Central memory CD4-positive, alpha-beta T cell (primary cell): ENCODE data around the gene LAMA5.

ENCODE experiments used
- DNase-seq: peaks from one replicate; pipeline ENCODE4 v3.0.0; 2022

The LAMA5 gene

DNA sequence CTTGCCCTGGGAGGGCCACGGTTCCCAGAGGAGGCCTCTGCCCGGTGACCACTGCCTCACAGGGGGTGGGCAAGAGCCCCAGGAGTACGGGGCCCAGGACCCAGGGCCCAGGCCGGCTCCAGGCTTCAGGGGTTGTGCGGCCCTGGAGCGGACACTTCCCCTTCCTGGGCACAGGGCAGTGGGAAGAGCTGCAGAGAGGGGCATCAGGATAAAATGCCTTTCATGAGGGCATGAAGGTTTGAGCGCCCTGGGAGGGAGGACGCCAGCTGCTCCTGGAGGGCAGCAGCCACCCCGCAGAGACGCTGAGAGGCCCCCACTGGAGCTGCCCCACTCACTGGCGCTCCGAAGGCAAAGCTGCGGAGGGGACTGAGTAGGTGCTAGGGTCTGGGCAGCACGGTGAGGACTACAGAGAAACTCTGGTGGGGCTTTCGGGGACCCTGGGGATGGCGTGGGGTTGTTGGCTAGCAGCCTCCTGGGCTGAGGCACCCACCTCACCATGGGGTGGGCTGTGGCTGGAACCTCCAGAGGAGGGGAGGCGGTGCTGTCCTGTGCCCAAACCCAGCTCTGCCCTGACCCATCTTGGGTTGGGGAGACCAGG, 10.4 kb downstream of the LAMA5 start:
- no peak for DNase-seq

- DNase-seq = no peak
Observed at GRCh38 chr20:62355878-62356588, 11.1 kb downstream of the LAMA5 start.

GRCh38 chr20:62355516-62355877, 11.6 kb downstream of the LAMA5 start:
- no peak for DNase-seq

- DNase-seq = no peak
Observed at GRCh38 chr20:62354811-62355341, 12.2 kb downstream of the LAMA5 start.

DNA sequence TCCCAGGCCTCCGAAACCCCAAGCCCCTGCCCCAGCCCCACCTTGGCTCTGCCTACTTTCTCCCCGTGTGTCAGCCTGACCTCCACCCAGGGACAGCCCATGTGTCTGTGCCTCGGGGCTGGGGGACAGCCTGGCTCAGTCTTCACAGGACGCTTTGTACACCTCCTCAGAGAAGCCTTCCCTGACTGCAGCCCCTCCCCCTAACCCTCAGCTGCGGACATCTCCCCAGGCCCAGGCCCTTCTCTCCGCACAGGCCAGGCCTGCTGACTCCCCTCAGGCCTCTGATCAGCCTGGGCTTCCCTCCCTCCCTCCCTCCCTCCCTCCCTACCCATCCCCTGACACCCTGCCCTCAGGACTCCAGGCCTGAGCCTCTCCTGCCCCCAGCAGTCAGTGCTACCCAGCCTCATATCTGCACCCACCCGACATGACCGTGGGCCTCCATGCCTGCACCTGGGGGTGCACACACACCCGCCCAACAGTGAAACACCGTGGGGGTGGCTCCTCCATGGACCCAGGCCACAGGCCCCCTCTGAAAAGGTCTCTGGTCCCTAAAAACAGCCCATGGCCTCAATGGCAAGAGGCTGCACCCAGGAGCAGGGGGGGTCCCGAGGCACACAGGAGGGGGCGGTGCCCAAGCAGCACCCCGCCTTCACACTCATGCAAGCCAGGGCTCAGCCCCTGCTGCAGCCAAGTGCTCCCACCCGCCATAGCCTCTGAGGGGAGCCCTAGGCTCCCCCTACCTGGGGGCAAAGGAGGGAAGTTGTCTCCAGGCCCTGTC, 12.9 kb downstream of the LAMA5 start:
- no peak for DNase-seq

DNA sequence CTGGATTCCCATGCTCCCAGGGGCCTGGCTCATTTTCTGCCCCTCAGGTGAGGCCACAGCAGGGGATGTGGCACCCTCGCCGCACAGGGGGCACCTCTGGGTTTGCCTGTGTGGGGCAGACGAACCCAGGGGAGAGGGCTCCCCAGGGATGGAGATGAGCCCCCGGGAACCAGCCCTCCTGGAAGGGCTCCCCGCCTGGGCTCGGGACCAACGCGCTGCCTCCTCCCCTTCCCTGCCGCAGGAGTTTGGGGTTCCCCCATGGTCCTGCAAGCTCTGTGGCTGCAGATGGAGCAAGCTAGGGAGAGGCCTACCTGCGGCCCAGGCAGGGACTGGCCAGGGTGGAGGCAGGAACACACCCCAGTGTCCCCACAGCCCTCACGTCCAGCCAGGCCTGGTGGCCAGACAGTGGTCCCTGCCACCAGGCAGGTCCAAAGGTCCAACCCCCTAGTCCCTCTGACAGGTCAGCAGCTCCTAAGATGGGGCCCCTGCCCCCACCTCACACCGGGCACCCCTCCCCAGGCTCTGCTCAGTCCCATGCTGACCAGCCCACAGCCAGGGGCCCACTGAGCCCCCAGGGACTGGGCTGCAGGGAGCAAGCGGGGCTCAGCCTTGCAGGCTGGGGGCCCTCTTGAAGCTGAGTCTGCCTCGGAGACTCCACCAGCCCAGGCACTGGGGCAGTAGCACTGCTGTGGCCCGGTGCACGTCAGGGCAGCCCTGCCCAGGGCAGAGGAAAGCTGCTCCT, 13.7 kb downstream of the LAMA5 start:
- DNase-seq = no peak

DNA sequence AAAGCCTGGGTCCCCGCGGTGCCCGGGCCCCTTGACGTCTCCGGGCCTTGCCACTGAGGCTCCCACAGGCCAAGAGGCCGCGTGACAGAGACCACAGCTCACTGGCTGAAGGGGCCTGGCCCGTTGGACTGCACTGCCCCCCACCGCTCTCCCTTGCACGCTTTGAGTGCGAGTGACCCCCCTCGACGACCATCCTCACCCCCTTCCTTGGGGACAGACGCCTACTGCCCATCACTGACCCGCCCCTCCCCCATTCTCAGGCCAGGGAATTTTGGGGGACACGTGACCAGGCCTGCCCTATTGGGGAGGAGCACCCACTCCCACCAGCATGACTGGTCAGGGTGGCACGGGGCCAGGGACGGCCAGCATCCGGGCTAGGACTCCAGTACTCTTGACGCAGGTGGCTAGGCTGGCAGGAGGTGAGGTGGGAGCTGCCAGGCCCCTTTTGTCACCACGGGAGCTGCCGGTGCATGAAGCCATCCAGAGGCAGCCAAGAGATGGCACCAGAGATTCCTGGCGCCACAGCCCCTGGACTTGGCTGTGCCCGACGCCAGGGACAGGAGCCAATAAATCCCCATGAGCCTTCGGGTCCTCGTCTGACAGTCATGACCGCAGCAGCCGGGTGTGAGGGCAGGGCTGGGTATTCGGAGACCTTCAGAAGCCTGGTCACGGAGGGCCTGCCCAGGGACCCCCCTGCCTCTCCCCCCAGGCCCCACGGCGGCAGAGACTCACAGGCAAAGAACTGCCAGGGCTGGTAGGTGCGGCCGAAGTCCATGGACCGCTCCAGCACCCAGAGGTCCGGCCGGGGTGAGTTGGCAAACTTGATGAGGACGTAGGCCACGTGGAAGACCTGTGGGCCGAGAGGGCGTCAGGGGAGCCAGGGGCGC, 14.5 kb downstream of the LAMA5 start:
- DNase-seq = no peak

DNA sequence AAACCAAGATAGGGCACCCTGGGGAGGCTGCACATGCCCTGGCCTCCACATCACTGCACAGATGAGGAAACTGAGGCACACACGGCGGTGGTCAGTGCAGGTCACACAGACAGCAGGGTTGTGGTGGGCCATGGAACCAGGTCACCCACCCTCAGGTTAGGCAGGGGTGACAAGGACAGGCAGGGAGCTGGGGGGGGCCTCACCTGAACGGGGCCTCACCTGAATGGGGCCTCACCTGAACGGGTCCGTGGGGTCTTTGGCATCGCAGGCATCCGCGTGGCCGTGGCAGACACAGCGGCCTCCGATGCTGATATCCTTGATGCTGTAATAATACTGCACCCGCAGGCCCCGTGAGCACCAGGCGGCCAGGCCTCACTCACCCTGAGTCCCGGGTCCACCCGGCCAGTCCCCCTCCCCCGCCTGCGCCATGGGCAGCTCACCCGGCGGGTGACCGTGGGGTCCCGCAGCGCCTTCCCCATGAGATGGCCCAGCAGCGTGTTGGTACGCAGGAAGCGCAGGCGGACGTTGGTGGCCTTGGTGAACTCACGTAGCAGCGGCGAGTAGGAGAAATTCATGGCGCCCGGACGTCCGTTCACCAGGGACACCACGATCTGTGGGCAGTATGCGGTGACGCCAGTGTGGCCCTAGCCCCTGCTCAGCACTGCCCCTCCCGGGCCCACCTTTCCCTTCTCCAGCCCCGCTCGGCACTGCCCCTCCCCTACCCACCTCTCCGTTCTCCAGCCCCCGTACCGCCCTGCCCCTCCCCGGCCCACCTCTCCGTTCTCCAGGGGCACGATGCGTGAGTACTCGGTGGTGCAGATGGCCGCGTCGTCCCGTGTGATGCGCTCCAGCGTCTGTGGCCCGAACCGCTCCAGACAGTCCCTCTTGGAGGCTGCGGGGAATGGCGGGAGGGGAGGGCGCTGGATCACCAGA, 15.4 kb downstream of the LAMA5 start:
- no peak for DNase-seq

DNA sequence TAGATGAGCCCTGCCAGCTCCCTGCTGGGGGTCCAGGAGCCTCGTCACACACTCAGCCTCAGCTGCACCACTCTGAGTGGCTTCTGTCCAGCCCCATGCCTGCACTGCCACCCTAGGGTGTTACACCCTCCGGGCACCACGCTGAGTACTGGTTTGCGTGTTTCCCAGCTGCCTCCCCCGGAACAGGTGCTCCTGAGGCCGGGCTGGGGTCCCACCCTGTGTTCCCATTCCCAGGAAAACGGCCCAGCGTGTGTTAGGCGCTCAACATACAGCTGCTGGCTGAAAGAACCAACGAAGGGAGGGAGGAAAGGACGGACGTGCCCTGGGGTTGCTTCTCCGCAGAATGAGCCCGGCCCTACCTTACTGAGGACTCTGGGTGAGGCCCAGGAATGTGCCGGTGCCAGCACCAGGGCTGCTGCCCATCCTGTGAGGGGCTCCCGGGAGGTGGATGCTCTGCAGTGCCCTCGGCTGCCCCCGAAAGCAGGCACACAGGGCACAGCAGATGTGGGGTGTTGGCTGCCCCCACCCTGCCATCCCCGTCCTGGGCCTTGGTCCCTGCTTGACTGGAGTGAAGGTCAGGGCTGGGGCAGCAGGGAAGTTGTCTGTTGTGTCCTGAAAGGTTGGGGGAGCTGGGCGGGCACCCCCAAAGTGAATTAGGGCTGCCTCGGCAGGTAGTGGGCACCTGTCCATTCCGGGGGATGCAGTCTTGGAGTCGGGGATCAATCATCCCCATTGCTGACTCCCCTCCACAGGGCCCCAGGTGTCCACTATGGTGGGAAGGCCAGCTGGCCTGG, 16.3 kb downstream of the LAMA5 start:
- DNase-seq = no peak

GRCh38 chr20:62350098-62350628, 16.9 kb downstream of the LAMA5 start:
- DNase-seq = no peak

DNA sequence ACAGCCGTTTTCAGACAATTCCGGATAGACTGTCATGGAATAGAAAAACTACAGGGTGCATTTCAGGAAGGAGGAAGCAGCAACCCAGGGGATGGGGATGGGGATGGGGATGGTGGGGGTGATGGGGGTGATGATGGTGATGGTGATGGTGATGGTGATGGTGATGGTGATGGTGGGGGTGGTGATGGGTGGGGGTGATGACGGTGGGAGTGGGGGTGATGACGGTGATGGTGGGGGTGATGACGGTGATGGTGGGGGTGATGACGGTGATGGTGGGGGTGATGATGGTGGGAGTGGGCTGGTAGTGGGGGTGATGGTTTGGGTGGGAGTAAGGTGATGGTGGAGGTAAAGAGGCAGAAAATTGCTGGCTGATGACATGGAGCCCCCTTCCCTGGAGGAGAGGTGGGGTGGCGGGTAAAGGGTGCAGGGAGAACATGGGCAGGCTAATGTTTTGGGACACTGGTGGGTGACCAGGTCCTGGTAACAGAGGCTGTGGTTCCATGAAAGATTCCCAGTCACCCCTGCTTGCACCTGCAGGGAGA, 17.5 kb downstream of the LAMA5 start:
- DNase-seq = no peak

GRCh38 chr20:62348604-62349003, 18.5 kb downstream of the LAMA5 start:
- DNase-seq = no peak

GRCh38 chr20:62347445-62347844, 19.7 kb downstream of the LAMA5 start:
- DNase-seq = no peak

- DNase-seq = no peak
Observed at GRCh38 chr20:62347151-62347404, 20.0 kb downstream of the LAMA5 start.

DNA sequence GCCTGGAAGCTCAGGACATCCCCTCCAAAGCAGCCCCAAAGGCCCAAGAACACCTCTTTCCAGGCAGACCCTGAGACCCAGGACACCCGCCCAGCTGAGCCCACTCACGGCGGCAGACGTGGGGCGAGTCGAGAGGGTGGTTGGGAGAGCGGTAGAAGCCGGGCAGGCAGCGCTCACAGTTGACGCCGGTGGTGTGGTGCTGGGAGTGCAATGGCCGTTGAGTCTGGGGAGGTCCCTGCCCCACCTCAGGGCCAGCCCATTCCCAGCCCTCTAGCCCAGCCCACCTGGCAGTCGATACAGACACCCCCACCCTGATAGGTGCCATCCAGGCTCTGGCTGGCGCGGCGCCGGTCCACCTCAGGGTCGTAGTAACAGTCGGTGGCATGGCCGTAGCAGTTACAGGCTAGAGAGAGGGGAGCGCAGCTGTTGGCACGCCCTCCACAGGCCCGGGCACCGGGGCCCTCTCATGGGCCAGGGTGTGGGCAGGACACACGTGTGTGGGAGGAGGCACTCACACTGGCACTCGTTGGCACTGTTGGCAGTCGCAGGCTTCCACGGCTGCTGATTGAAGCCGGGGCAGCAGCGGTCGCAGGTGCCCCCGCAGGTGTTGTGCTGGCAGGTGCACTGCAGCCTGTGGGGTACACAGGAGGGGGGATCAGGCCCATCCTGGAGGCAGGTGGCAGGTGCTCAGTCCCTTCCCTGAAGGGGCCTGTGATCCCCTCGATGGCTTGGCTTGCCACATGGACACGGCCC, 20.5 kb downstream of the LAMA5 start:
- DNase-seq = no peak

DNA sequence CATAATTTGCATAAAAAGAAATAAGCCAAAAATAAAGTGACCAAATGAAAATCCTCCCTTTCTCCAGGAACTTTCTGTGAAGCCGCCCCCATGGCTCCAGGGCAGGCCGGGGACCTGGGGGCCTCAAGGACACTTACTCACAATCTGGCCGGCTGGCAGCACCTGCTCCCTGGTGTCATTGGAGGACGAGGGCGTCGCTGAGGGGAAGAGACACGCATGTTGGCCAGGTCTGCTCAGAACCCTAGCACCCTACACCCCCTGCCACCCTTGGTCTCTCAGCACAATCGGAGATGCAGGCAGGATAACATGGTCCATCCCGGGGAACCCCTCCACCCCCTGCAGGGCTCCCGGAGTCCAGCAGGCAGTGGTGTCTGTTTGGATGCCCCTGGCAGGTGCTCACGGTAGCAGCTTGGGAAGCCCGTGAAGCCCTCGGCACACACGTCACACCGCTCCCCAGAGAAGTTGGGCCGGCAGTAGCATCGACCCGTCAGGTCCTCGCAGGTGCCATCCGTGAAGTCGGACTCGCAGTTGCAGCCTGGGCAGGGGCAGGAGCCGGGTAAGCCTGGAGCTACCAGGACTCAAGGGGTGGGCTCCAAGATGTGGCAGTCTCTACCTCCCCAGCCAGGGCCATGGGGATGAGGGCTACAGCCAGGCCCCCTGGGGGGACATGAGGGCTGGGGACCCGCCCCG, 21.3 kb downstream of the LAMA5 start:
- DNase-seq = no peak

GRCh38 chr20:62344782-62345181, 22.3 kb downstream of the LAMA5 start:
- no peak for DNase-seq

GRCh38 chr20:62344092-62344491, 23.0 kb downstream of the LAMA5 start:
- DNase-seq = no peak
